ENCODE results near the gene BAX. TPM values are rescaled to one million over a fixed set of nuclear protein-coding genes. Genes with fewer than 3 reads are reported as not detected.

BAX gene
- total and polyA plus RNA-seq, 2 of the 4 experiments (the other 2 are of a cell fraction): 23.3 to 169 TPM

DNA sequence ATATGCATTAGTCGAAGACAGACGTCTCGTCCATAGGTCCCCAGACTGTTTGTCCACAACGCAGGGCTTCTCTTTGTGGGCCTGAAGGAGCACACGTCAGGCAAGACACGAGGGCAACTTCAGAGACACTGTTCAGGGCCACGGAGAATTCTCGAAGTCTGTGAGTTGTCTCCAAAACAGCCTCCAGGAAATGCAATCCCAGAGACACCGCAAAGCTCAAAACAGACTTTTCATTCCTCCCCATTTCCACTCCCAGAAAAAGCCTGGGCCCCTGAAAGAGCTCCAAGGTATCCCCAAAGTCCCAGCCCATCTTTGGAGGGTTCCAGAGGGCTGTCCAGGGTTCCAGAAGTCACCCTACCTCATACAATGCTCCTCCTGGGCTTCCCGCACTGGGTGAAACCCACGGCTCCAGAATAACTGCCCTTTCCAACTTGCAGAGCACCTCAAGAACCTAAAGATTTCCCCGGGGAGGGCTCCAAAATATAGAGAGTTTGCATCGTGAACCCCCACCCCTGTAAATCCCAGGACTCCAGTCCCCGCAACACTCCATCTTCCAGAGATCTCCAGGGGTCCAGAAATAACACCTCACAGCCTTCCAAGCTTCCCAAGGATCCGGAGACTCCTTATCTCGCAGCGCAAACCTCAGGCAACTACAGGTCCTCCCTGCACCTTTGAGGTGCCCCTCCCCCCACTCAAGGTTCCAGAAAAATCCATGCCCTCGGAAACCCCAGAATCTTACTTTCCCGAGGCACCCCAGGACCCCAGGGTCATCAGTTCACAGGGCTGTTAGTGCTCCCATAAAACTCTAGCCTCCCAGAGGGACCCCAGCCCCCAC is 9.7 kb downstream of the BAX start:
- BruUV-seq (replicated peaks): no TSS peak
- CTCF ChIA-PET: interaction anchor here (0.7 to 1.3 kb wide), 2 partner anchors 29 to 46 kb away, joined by 3 read pairs; partner anchors contain the start of gene RUVBL2

More for the DNA sequence above, 9.7 kb downstream of the BAX start:
- peak overlapping the region; percentile 49 for H3K4me2 ChIP-seq (ENCODE audit: low read depth, low read length)
- H2BK15ac ChIP-seq (ENCODE audit: low read depth, low read length): peak overlapping the region; percentile 80
- peak overlapping the region; percentile 99 for H3K23ac ChIP-seq (ENCODE audit: low read depth, low read length)
- DNase-seq: peak; percentile 44
- H3K36me3 ChIP-seq (ENCODE audit: control insufficient read depth, insufficient read depth, low read length): peaks cover 26% of the 10 kb centered on the region
- in situ Hi-C loops (cut with MboI; ENCODE audit: low sequenced_read_pairs): loop anchor here (5.0 to 10.0 kb wide), 2 partner anchors 72 to 320 kb away; partner anchors contain the start of gene CA11
- peaks cover 20% of the 10 kb centered on the region for H3K4me1 ChIP-seq (ENCODE audit: control insufficient read depth, insufficient read depth, low read length)
- peak overlapping the region; percentile 98 for H4K91ac ChIP-seq (ENCODE audit: insufficient read depth, low read depth, low read length)
- H4K20me1 ChIP-seq (ENCODE audit: insufficient read depth, low read length): peaks cover 39% of the 10 kb centered on the region
- peak overlapping the region; percentile 99 for H2BK20ac ChIP-seq (ENCODE audit: low read depth, low read length)
- 49% methylated on average over 8 of the region's 19 CpGs; no CpG with 5 or more reads in 1 of the 2 experiments for WGBS, 2 experiments (ENCODE audit: extremely low coverage in 2 of 2, insufficient read length in 1 of 2)
- H4K8ac ChIP-seq (ENCODE audit: low read depth in 2 of 2, low read length in 2 of 2): peak overlapping the region; percentile 63 to 92
- H3K9me1 ChIP-seq (ENCODE audit: insufficient read depth, low read length): peaks cover 11% of the 10 kb centered on the region
- peak overlapping the region; percentile 96 for H3K27ac ChIP-seq (ENCODE audit: insufficient read depth, low read length)
- no peaks in the 10 kb centered on the region for H3K27me3 ChIP-seq (ENCODE audit: control insufficient read depth, insufficient read depth, low read length)
- peak overlapping the region; percentile 60 for H3K9ac ChIP-seq (ENCODE audit: low read depth, low read length)
- H3K4me3 ChIP-seq (ENCODE audit: insufficient read depth, low read depth, low read length): 0 out of 2 replicates have a peak overlapping the region, but pooled peaks have one; percentile 2
- peak overlapping the region; percentile 96 for H3K18ac ChIP-seq (ENCODE audit: low read depth, low read length)
- peak overlapping the region; percentile 91 for H2AK9ac ChIP-seq (replicated peaks; ENCODE audit: low read depth, low read length, poor library complexity)
- peak overlapping the region; percentile 94 for H2AK5ac ChIP-seq (ENCODE audit: low read depth, low read length)
- peak overlapping the region; percentile 98 for H3K14ac ChIP-seq (replicated peaks; ENCODE audit: low read depth, low read length)
- H2AFZ ChIP-seq (replicated peaks; ENCODE audit: low read length, poor library complexity): peak overlapping the region; percentile 82
- peak overlapping the region; percentile 99 for H2BK5ac ChIP-seq (ENCODE audit: low read depth, low read length, poor library complexity, severe bottlenecking)
- peak; percentile 0; the same call in 1 of the 2 replicates for ATAC-seq (ENCODE audit: low read depth)
- H2BK120ac ChIP-seq (ENCODE audit: low read depth, low read length): peak overlapping the region; percentile 99
- POLR2A ChIA-PET (ENCODE audit: unreplicated experiment): interaction anchor here (0.6 to 1.3 kb wide), 6 partner anchors 10 to 120 kb away, joined by 3 to 8 read pairs (median 4); partner anchors contain the start of genes BAX, NUCB1 and PPP1R15A
- no peaks in the 10 kb centered on the region for H3K9me3 ChIP-seq (ENCODE audit: control insufficient read depth, insufficient read depth, low read length)
- dilution Hi-C loops (cut with HindIII; ENCODE audit: low sequenced_read_pairs, unreplicated experiment): no loop called here
- H4K5ac ChIP-seq (ENCODE audit: low read depth, low read length): peak overlapping the region; percentile 95
- H3K56ac ChIP-seq (ENCODE audit: extremely low read depth, insufficient read depth, low read length): peak overlapping the region; percentile 86
- peak overlapping the region; percentile 99 for H3K4ac ChIP-seq (ENCODE audit: low read depth, low read length)
- H3K79me1 ChIP-seq (ENCODE audit: low read depth in 1 of 2, low read length in 2 of 2): peaks cover 0 to 64% of the 10 kb centered on the region in 2 experiments; a peak in 3 of 4 replicates
- TF ChIP-seq, protein P1, sequence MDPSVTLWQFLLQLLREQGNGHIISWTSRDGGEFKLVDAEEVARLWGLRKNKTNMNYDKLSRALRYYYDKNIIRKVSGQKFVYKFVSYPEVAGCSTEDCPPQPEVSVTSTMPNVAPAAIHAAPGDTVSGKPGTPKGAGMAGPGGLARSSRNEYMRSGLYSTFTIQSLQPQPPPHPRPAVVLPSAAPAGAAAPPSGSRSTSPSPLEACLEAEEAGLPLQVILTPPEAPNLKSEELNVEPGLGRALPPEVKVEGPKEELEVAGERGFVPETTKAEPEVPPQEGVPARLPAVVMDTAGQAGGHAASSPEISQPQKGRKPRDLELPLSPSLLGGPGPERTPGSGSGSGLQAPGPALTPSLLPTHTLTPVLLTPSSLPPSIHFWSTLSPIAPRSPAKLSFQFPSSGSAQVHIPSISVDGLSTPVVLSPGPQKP (IDR thresholded peaks at IDR 0.05; ENCODE audit: borderline replicate concordance, low read depth, low read length): no peak
- TF ChIP-seq POLR2A (IDR thresholded peaks at IDR 0.05; ENCODE audit: low read depth, low read length) (no peak), BHLHE40 (IDR thresholded peaks at IDR 0.05; ENCODE audit: low read depth, low read length) (no peak), CHD1 (IDR thresholded peaks at IDR 0.05; ENCODE audit: low read depth, low read length) (no peak), MAFK (IDR thresholded peaks at IDR 0.05; ENCODE audit: low read depth, low read length) (no peak), SMC3 (IDR thresholded peaks at IDR 0.05; ENCODE audit: low read depth, low read length) (no peak), MAZ (IDR thresholded peaks at IDR 0.05; ENCODE audit: borderline replicate concordance, low read depth, low read length) (no peak), RAD21 (IDR thresholded peaks at IDR 0.05; ENCODE audit: low read length) (no peak)
- intact Hi-C loops (cut with micrococcal nuclease): loop anchor here (2.0 to 10.0 kb wide), 2 partner anchors 90 to 320 kb away; partner anchors contain the start of gene CA11

All from IMR-90 (cell line).